B cell (primary cell): ENCODE data around the gene NYNRIN.

Source experiments
- EZH2 ChIP-seq: IDR thresholded peaks from 2 replicates; pipeline ENCODE4 v1.6.1; 2012; ENCODE audit warnings: borderline replicate concordance, low read depth, mild to moderate bottlenecking, moderate library complexity, low read length; ENCODE audit not compliant: insufficient read depth, poor library complexity, severe bottlenecking
- TF ChIP-seq, protein P1 (sequence below): fragments of 200-600 bp; IDR thresholded peaks from one replicate; pipeline ENCODE4 v1.8.0; 2022; ENCODE audit warnings: antibody characterized with exemption, mild to moderate bottlenecking

DNA sequence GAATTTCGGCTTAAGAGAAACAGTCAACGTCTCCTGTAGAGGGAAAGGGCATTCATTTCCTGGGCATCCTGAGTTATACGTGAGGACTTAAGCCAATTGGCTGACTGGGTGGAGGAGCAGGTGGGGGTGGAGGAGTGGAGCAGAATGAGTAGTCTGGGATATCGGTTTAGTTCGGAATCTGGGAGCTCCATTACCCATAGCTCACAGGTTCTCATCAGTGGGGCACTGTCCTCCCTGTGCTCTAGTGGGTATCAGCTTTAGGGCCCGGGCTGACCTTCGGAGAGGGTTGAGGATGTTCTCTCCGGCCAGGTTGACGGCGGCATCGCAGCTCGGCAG lies 43.1 kb downstream of the NYNRIN start:
- TF ChIP-seq, protein P1, sequence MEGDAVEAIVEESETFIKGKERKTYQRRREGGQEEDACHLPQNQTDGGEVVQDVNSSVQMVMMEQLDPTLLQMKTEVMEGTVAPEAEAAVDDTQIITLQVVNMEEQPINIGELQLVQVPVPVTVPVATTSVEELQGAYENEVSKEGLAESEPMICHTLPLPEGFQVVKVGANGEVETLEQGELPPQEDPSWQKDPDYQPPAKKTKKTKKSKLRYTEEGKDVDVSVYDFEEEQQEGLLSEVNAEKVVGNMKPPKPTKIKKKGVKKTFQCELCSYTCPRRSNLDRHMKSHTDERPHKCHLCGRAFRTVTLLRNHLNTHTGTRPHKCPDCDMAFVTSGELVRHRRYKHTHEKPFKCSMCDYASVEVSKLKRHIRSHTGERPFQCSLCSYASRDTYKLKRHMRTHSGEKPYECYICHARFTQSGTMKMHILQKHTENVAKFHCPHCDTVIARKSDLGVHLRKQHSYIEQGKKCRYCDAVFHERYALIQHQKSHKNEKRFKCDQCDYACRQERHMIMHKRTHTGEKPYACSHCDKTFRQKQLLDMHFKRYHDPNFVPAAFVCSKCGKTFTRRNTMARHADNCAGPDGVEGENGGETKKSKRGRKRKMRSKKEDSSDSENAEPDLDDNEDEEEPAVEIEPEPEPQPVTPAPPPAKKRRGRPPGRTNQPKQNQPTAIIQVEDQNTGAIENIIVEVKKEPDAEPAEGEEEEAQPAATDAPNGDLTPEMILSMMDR, result no peak
- no peak for TF ChIP-seq EZH2
